Right renal pelvis (tissue), 4 donors: ENCODE measurements around the gene MCC. TPM values are rescaled to one million over a fixed set of nuclear protein-coding genes. Genes with fewer than 3 reads are reported as not detected.

Experiments used
- DNase-seq, 4 donors: peaks; one replicate each; pipeline ENCODE4 v3.0.0-alpha.2; 2013; ENCODE audit warnings: low read depth in 4 of 4, low spot score in 3 of 4, missing footprints in 1 of 4
- polyA plus RNA-seq, 4 donors: library from polyadenylated mRNA; unstranded; fragments of 120-200 nt; gene quantifications; one replicate each; pipeline ENCODE4 v1.2.1, GENCODE V29; 2013; ENCODE audit not compliant: insufficient read length in 4 of 4

Gene MCC
- polyA plus RNA-seq, 4 donors: 27.6 to 34.8 (median 32.4) TPM

GRCh38 chr5:113232221-113232620 lies 256.0 kb downstream of the MCC start:
- no peak for DNase-seq

GRCh38 chr5:113231653-113232000 lies 256.6 kb downstream of the MCC start:
- no peak for DNase-seq

DNA sequence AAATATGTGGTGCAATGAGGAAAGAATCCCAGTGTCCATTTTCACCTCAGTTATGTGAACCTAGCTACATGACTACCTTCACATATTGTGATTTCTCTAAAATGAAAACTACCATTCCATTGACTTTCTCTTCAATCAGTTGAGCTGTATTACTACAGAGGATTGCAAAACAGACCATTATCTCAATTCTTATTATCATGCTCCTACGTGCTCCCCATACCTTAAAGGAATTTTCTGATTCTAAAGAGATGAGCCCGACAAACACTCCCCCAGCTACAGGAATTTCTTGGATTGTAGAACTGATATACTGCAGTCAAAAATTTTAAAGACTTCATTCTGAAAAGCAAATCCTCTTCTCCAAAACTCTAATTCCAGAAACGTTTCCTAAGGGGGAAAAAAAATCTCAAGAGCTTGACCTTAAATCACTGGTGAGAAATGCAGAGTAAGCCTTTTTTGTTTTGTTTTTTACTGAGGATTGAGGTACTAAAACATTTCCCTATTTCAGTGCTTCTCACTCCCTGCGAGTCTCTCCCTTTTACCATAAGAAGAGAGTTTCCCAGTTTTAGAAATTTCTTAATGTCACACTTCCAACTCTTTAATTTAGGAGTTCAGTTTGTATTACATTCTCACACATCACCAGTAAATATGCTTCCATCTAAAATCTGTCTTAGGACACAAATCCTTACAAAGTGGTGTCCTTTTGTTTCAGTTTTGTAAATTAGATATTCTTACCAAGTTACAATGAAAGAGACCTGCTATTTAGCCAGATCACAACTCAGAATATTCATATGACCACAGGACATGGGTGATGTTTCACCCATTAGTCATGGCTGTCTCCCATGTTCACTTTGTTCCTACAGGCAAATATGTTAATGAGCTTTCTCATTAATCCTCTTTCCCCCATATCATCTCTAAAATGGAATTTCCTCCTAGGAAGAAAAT lies 257.3 kb downstream of the MCC start:
- no peak for DNase-seq

- DNase-seq: no peak
Observed at GRCh38 chr5:113227798-113228197, 260.5 kb downstream of the MCC start.

DNA sequence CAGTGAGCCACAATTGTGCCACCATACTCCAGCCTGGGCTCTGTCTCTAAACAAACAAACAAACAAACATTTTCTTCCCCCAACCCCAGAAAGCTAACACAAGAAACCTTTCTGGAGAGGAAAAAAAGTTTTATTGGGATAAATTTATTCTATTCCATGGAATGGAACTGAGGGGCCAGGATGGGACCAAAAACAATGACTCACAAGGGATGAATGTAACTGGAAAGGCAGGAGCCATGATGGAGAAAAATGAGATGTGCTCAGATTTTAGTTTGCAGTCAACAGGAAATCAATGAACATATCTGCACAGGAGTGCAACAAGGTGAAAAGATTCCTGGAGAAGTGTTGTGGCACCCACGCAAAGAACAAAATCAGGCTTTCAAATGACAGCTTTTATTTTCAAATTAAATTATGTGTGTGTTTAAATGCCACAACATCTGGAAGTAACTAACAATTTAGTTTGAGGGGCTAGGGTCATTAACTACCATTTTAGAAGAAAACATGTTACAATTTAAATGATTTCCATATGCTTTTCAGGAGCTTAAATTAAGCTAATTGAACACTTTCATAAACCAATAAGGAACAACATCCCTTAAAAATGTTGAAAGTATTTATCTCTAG lies 262.0 kb downstream of the MCC start:
- DNase-seq: no peak

- no peak for DNase-seq
Observed at GRCh38 chr5:113225259-113225658, 263.0 kb downstream of the MCC start.

DNA sequence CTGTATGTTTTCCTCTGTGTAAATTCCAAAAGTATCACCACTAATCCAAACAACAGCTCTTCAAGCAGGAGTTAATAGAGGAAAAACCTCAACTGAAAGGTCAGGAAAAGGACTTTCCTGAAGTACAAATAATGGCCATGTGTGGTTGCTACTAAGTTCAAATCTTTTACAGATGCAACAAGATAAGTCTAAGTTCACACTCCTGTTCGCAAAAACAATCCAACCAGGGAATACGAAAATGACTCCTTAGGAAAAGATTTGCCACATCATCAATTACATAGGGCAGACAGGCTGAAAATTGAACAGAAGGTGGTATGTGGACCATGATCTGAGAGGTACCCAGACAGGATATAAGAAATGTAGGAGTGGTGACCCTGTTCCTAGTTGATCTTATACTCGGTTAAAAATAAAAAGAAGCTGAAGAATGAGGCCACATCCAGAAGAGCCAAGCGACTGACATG lies 263.6 kb downstream of the MCC start:
- DNase-seq: no peak

DNA sequence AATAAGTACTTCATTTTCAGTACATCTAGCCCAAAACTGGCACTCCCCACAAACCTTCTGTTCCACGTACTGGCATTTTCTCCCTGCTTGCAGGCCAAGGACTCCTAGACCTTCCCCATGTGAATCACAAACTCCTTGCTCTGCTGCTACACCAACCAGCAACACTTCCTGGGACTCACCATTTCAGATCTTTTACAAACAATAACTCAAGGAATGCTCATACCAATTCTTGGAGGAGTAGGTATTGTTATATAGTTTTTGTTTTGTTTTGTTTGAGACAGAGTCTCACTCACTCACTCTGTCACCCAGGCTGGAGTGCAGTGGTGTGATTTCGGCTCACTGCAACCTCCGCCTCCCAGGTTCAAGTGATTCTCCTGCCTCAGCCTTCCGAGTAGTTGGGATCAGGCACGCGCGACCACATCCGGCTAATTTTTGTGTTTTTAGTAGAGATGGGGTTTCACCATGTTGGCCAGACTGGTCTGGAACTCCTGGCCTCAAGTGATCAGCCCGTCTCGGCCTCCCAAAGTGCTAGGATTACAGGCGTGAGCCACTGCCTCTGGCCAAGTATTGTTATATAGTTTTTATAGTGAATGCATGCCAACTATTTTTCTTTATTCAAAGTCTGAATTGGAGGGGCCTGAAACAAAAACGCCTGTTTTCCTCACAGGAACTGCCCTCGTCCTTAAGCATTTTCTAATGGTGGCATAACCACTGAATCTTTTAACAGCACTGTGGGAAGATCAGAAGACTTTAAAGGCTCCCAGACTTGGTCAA lies 264.2 kb downstream of the MCC start:
- no peak for DNase-seq

DNA sequence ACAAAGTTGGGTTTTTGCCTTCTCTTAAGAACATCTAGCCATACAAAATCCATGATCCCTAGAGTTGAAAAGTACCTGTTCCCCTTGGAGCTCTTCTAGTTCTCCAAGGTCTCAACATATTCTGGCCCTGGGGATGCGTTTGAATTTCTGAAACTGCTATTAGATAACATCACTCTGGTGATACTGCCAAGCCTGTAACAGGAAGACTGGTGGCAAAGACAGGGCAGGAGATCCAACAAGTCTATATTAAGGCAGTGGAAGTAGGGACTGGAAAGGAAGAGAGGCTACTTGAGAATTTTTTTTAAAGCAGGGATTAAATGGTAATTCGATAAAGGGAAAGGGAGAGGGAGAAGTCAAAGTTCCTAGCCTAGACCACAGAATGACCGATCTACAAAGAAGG lies 264.9 kb downstream of the MCC start:
- DNase-seq: no peak

GRCh38 chr5:113221294-113222176 lies 266.7 kb downstream of the MCC start:
- DNase-seq: no peak

- no peak for DNase-seq
Observed at GRCh38 chr5:113219695-113220094, 268.6 kb downstream of the MCC start.

DNA sequence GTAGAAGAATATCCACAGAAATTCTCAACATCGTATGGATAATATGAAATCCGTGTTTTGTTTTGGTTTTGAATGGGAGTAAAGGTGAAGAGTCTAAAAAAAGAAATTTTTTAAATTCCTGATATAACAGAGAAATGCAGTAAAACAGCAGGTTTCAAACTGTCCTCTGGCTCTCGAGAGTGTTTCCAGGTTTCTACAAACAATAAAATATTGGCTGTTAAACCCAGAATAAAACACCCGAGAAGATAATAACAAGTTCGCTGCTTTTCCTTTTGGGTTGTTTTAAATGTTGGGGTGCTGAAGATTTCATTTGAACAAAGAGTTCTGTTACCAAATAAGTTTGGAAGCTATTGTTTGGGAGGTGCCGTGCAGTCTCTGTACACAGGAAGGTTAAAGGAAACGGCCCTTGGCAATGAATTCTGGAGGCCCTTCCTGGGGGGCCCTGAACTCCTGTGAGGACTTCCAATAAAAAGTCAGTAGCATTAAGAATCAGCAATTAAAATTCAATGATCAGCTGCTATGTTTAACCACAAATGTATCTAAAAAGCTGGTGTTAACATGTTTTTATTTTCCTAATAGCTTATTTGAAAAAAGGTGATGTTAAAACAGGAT lies 269.2 kb downstream of the MCC start:
- no peak for DNase-seq

GRCh38 chr5:113218200-113218599 lies 270.1 kb downstream of the MCC start:
- no peak for DNase-seq

- no peak for DNase-seq
Observed at GRCh38 chr5:113217619-113218184, 270.6 kb downstream of the MCC start.

GRCh38 chr5:113216545-113216944 lies 271.7 kb downstream of the MCC start:
- no peak for DNase-seq

- DNase-seq: no peak
Observed at GRCh38 chr5:113215401-113216060, 272.7 kb downstream of the MCC start.

DNA sequence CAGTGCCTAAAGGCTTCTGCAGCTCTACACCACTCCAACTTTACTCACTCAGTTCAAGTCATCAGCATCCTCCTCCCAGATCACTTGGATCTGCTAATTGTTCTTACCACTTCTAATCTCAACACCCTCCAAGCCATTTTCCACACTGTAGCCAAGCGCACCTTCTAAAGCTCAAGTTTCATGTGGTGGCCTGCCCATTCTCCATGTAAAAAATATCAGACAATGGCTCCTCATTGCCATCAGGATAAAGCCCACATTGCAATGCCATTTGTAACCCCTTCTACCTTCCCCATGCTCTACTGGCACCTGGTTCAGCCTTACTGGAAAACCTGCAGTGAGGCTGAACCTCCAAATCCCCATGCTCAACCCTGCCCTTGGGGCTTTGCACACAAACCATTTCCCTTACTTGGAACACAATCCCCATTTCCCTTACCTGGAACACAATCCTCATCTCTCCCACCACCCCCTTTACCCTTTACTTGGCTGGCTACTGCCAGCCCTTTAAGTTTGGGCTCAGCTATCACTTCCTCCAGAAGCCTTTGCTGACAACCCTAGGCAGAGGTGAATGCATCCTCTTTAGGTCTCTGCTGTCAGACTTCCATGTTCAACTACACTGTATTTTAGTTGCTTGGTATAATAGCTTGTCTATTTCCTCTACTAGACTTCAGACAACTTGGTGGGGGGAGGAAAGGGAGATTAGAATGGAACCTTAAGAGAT lies 273.5 kb downstream of the MCC start:
- DNase-seq: no peak
